Stimulated activated CD4-positive, alpha-beta T cell treated with anti-CD3 and anti-CD28 coated beads, Interleukin-4, amount 100 ng/mL, for 24 hours (primary cell): Measurements from ENCODE around the gene RAD51B.
"Not testable (repeated sequence)": the region's sequence is repeated elsewhere in the genome, so short reads cannot be mapped to it uniquely, and the experiment has no call there.

Experiments used
- DNase-seq: peaks from one replicate; pipeline ENCODE4 v3.0.0-alpha.2; 2020

The RAD51B gene

GRCh38 chr14:68285421-68286179, 466.0 kb downstream of the RAD51B start:
- DNase-seq, result peak; percentile 78

GRCh38 chr14:68286667-68287066, 467.1 kb downstream of the RAD51B start:
- no peak for DNase-seq

- not testable (repeated sequence) for DNase-seq
Measured at GRCh38 chr14:68289452-68289851, 469.9 kb downstream of the RAD51B start.

GRCh38 chr14:68291820-68292219, 472.2 kb downstream of the RAD51B start:
- DNase-seq, result no peak

- no peak for DNase-seq
Measured at GRCh38 chr14:68292441-68293215, 473.0 kb downstream of the RAD51B start.

GRCh38 chr14:68293404-68293803, 473.8 kb downstream of the RAD51B start:
- DNase-seq, result no peak

- DNase-seq, result no peak
Measured at GRCh38 chr14:68295316-68295816, 475.8 kb downstream of the RAD51B start.

- DNase-seq, result no peak
Measured at GRCh38 chr14:68297039-68297438, 477.5 kb downstream of the RAD51B start.

- no peak for DNase-seq
Measured at GRCh38 chr14:68297876-68298468, 478.4 kb downstream of the RAD51B start.

GRCh38 chr14:68300608-68301007, 481.0 kb downstream of the RAD51B start:
- DNase-seq, result no peak

- no peak for DNase-seq
Measured at GRCh38 chr14:68301219-68301618, 481.6 kb downstream of the RAD51B start.

- not testable (repeated sequence) for DNase-seq
Measured at GRCh38 chr14:68302938-68303337, 483.4 kb downstream of the RAD51B start.

GRCh38 chr14:68305738-68306137, 486.2 kb downstream of the RAD51B start:
- DNase-seq, result no peak

GRCh38 chr14:68306265-68306933, 486.8 kb downstream of the RAD51B start:
- no peak for DNase-seq

GRCh38 chr14:68306934-68307789, 487.6 kb downstream of the RAD51B start:
- no peak for DNase-seq

- no peak for DNase-seq
Measured at GRCh38 chr14:68307790-68308168, 488.2 kb downstream of the RAD51B start.

- no peak for DNase-seq
Measured at GRCh38 chr14:68308726-68309520, 489.3 kb downstream of the RAD51B start.

- DNase-seq, result no peak
Measured at GRCh38 chr14:68309616-68310015, 490.0 kb downstream of the RAD51B start.

- DNase-seq, result no peak
Measured at GRCh38 chr14:68312300-68312699, 492.7 kb downstream of the RAD51B start.

- peak; percentile 55 for DNase-seq
Measured at GRCh38 chr14:68312884-68313610, 493.5 kb downstream of the RAD51B start.

- no peak for DNase-seq
Measured at GRCh38 chr14:68314642-68315041, 495.1 kb downstream of the RAD51B start.
